ENCODE results near the gene USP46. TPM values are rescaled to one million over a fixed set of nuclear protein-coding genes. Genes with fewer than 3 reads are reported as not detected.

Gene USP46
- total and polyA plus RNA-seq, 2 of the 13 experiments (the other 11 are each of a cell fraction or from before 2014, with no cell fraction given), result 4.7 to 17.4 TPM

GRCh38 chr4:52659001-52659721 lies at the start of gene USP46 (continued):
- TF ChIP-seq ZBTB25 (CRISPR knock-in tag; IDR thresholded peaks at IDR 0.05) (no peak), ZNF407 (CRISPR knock-in tag; IDR thresholded peaks at IDR 0.05; ENCODE audit: not compliant biosample characterization) (no peak), NFRKB (IDR thresholded peaks at IDR 0.05) (no peak), ZNF777 (CRISPR knock-in tag; IDR thresholded peaks at IDR 0.05) (peak; percentile 97), TMF1 (CRISPR knock-in tag; IDR thresholded peaks at IDR 0.05; ENCODE audit: low read depth) (0 out of 2 replicates have a peak, but pooled peaks have one; percentile 4), SPEN (CRISPR knock-in tag; IDR thresholded peaks at IDR 0.05; ENCODE audit: low read depth) (peak; percentile 41; the same call in 1 of the 2 replicates), ZNF740 (CRISPR knock-in tag; IDR thresholded peaks at IDR 0.05) (no peak), ZBTB34 (CRISPR knock-in tag; IDR thresholded peaks at IDR 0.05) (no peak), MAX (IDR thresholded peaks at IDR 0.05) (peak; percentile 54; the same call in 1 of the 2 replicates), IRF1 (CRISPR knock-in tag; IDR thresholded peaks at IDR 0.05; ENCODE audit: low read depth) (no peak), ZMYM3 (CRISPR knock-in tag; IDR thresholded peaks at IDR 0.05) (no peak), MIER2 (CRISPR knock-in tag; IDR thresholded peaks at IDR 0.05) (no peak), MED1 (CRISPR knock-in tag; IDR thresholded peaks at IDR 0.05) (no peak), TCF12 (IDR thresholded peaks at IDR 0.05) (no peak), TCF12 (CRISPR knock-in tag; IDR thresholded peaks at IDR 0.05) (no peak)

Measured in HepG2 (cell line).